ENCODE data around the gene CYP2W1.

- TF ChIP-seq POLR2A (IDR thresholded peaks at IDR 0.05) (no peak), CTCF (IDR thresholded peaks at IDR 0.05) (no peak), POLR2AphosphoS5 (IDR thresholded peaks at IDR 0.05) (no peak)
Observed at GRCh38 chr7:970744-971143, 12.2 kb upstream of the CYP2W1 start.

All from gastroesophageal sphincter (tissue), 3 donors.